ENCODE results near the gene NTM.

DNA sequence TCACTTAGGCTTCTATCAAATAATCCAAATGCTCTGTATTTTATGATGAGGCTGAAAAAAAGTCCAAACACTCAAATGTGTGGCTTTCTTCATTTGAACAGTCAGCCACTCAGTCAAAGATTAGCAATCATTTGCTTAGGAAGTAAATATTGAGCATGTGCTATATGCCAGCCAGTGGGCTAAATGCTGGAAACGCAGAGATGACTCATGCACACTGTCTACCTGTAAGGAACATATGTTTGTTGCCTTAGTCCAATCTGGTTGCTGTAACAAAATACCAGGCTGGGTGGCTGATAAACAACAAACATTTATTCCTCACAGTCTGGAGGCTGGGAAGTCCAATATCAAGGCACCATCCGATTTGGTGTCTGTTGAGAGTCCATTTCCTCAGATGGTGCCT, 617.3 kb downstream of the NTM start:
- TF ChIP-seq CTCF (IDR thresholded peaks at IDR 0.05), result no peak
- TF ChIP-seq POLR2A (IDR thresholded peaks at IDR 0.05), result no peak

Measured in Peyer's patch (tissue), 4 donors.